Nephron progenitor cell (in vitro differentiated cells): ENCODE data around the gene JUN.

Experiments
- DNase-seq: peaks from one replicate; pipeline ENCODE4 v3.0.0; 2021
- H3K27ac Mint-ChIP-seq: 2 replicates; pipeline ENCODE4 v1.8.0; 2021; ENCODE audit warnings: mild to moderate bottlenecking, moderate library complexity, mixed read lengths
- H3K27me3 Mint-ChIP-seq: 2 replicates; pipeline ENCODE4 v1.8.0; 2021; ENCODE audit warnings: mild to moderate bottlenecking, low read depth, mixed read lengths; ENCODE audit not compliant: poor library complexity
- H3K36me3 Mint-ChIP-seq: 2 replicates; pipeline ENCODE4 v1.8.0; 2021; ENCODE audit warnings: low read depth, mixed read lengths
- H3K4me1 Mint-ChIP-seq: 2 replicates; pipeline ENCODE4 v1.8.0; 2021; ENCODE audit warnings: mixed read lengths
- H3K4me3 Mint-ChIP-seq: 2 replicates; pipeline ENCODE4 v1.8.0; 2021; ENCODE audit warnings: mild to moderate bottlenecking, moderate library complexity, mixed read lengths
- H3K9me3 Mint-ChIP-seq: 2 replicates; pipeline ENCODE4 v1.8.0; 2021; ENCODE audit warnings: mild to moderate bottlenecking, moderate library complexity, mixed read lengths
- CTCF ChIP-seq: fragments of 200-600 bp; sonication (generic); IDR thresholded peaks from 2 replicates; pipeline ENCODE4 v1.5.0; 2021; ENCODE audit warnings: antibody characterized with exemption

JUN gene

GRCh38 chr1:58783993-58784757, at the start of gene JUN:
JUN (minus strand) TSS chr1:58784047; CDS start chr1:58783070, 977 bp downstream.
- Mint-ChIP-seq H3K36me3 (peaks cover 8% of the 10 kb centered on the region), H3K9me3 (peaks cover 13% of the 10 kb centered on the region), H3K27ac (peak within 1 kb of the TSS; percentile 100), H3K4me3 (peak within 1 kb of the TSS; percentile 98), H3K27me3 (peaks cover 31% of the 10 kb centered on the region), H3K4me1 (peaks cover 31% of the 10 kb centered on the region)
- peak; percentile 97 for DNase-seq
- no peak for TF ChIP-seq CTCF

- peaks cover 6% of the 10 kb centered on the region for H3K27me3 Mint-ChIP-seq
- H3K9me3 Mint-ChIP-seq, result peaks cover 16% of the 10 kb centered on the region
- no peak overlapping the region for H3K27ac Mint-ChIP-seq
- DNase-seq, result no peak
- TF ChIP-seq CTCF, result no peak
- H3K4me3 Mint-ChIP-seq, result no peak overlapping the region
- H3K36me3 Mint-ChIP-seq, result peaks cover 11% of the 10 kb centered on the region
- peaks cover 5% of the 10 kb centered on the region for H3K4me1 Mint-ChIP-seq
Observed at GRCh38 chr1:58833166-58833565, 49.3 kb upstream of the JUN start.

GRCh38 chr1:58830291-58830690, 46.4 kb upstream of the JUN start:
- peaks cover 5% of the 10 kb centered on the region for H3K27me3 Mint-ChIP-seq
- no peak for TF ChIP-seq CTCF

GRCh38 chr1:58829866-58830265, 46.0 kb upstream of the JUN start:
- TF ChIP-seq CTCF, result no peak
- peaks cover 32% of the 10 kb centered on the region for H3K36me3 Mint-ChIP-seq
- DNase-seq, result no peak
- peaks cover 40% of the 10 kb centered on the region for H3K9me3 Mint-ChIP-seq
- H3K4me3 Mint-ChIP-seq, result no peak overlapping the region
- H3K27me3 Mint-ChIP-seq, result peaks cover under 1% of the 10 kb centered on the region
- peaks cover 5% of the 10 kb centered on the region for H3K4me1 Mint-ChIP-seq
- peak overlapping the region; percentile 50 for H3K27ac Mint-ChIP-seq

More at GRCh38 chr1:58830291-58830690, 46.4 kb upstream of the JUN start:
- Mint-ChIP-seq H3K4me1 (peaks cover 5% of the 10 kb centered on the region), H3K4me3 (no peak overlapping the region), H3K36me3 (peaks cover 32% of the 10 kb centered on the region), H3K27ac (no peak overlapping the region), H3K9me3 (peaks cover 40% of the 10 kb centered on the region)
- DNase-seq, result no peak

- H3K27ac Mint-ChIP-seq, result no peak overlapping the region
- no peak for TF ChIP-seq CTCF
- H3K36me3 Mint-ChIP-seq, result peaks cover 32% of the 10 kb centered on the region
- peaks cover 3% of the 10 kb centered on the region for H3K27me3 Mint-ChIP-seq
- H3K9me3 Mint-ChIP-seq, result peaks cover 43% of the 10 kb centered on the region
- no peak for DNase-seq
- H3K4me1 Mint-ChIP-seq, result peaks cover 5% of the 10 kb centered on the region
- no peak overlapping the region for H3K4me3 Mint-ChIP-seq
Observed at GRCh38 chr1:58827298-58827697, 43.5 kb upstream of the JUN start.
